B cell (primary cell): ENCODE data around the gene SFT2D1.

ENCODE experiments used
- CTCF ChIP-seq: fragments of 200-600 bp; IDR thresholded peaks from one replicate; pipeline ENCODE4 v1.8.0; 2022; ENCODE audit warnings: antibody characterized with exemption, mild to moderate bottlenecking
- EZH2 ChIP-seq: IDR thresholded peaks from 2 replicates; pipeline ENCODE4 v1.6.1; 2012; ENCODE audit warnings: borderline replicate concordance, low read depth, mild to moderate bottlenecking, moderate library complexity, low read length; ENCODE audit not compliant: insufficient read depth, poor library complexity, severe bottlenecking

DNA sequence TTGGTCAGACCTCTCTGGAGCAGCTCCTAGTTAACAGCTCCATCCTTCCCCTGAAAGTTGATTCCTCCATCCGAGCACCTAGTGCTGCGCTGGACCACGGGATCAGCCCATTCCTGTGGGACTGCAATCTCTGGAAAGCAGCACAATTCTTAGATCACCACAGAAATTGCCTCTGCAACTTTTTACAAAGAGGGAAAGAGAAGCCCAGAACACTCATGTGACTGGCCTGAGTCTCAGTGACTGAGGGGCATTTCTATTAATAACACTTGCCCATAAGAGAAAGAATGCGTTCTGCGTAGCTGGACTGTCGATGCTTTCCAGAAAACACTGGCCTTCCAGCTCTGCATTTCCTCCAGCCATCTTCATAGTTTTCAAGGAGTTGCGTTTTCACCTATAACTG is 22.1 kb upstream of the SFT2D1 start:
- no peak for TF ChIP-seq CTCF
- TF ChIP-seq EZH2: no peak
